Measurements from ENCODE around the gene SERINC5. TPM values are rescaled to one million over a fixed set of nuclear protein-coding genes. Genes with fewer than 3 reads are reported as not detected.
"Not testable (repeated sequence)": the region's sequence is repeated elsewhere in the genome, so short reads cannot be mapped to it uniquely, and the experiment has no call there.

The SERINC5 gene
- 5.7 and 6.9 TPM in 2 replicates for total RNA-seq (2014; rRNA removed)
- Bru-seq, nascent RNA, result percentile 66 among the genes with signal in this experiment
- percentile 67 among the genes with signal in this experiment for BruChase-seq, experiment 1, labeled RNA remaining after a 6-hour chase
- BruChase-seq, experiment 2, labeled RNA remaining after a 2-hour chase, result percentile 64 among the genes with signal in this experiment
- long read RNA-seq, full-length matches to known transcripts, result 1 of 10 reads
- long read RNA-seq, partial matches to known transcripts, result 3 of 10 reads
- long read RNA-seq, other reads (novel, unspliced or antisense), result 6 of 10 reads

DNA sequence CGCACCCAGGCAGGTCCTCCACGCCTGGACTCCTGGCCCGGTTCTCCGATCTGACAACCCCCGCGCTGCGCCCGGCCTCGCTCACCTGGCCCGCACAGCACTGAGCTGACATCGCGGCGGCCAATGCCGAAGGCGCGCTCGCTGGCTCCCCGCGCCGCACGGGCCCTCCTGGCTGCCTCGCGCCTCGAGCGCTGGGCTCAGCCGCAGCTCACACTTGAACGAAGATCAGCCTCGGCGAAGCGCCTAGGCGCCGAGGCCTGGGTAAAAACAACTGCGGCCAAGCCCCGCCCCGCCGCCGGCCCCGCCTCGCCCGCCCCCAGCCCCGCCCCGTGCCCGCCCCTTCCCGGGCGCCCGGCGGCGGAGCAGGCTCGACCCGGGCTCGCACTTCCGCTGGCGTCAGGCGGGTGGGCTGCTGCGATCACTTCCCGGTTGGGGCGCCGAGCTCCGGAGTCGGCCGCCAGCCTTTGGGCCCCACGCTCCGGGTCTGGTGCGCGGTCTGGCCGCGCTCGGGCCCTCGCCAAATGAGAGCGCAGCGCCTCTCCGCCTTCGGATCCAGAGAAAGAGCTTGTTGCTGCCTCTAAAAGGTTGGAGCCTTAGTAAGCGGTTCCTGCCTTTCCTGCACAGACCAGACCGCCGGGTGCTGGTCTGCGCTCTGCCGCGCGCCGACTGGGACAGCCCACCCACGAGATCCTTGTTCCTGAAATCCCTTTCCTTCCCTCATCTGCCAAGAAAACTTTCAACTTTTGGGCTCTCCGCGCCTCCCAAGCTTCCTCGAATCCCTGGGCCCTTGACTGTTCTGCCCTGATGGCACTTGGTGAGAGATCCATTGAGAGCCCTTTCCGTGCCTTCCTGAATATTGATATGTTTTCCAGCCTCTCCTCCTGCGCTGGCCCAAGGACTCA is at the start of gene SERINC5:
TSS of gene SERINC5 (minus strand) at position 238 of the 902 bp plus-strand sequence. CDS start at position 112, 126 bp downstream.
- Histone ChIP-seq H3K4me3 (ENCODE audit: low read length) (peak within 1 kb of the TSS; percentile 88), H4K20me1 (ENCODE audit: low read length) (0 out of 2 replicates have a peak, but pooled peaks cover 4% of the 10 kb centered on the region), H3K27ac (ENCODE audit: low read length) (peak within 1 kb of the TSS; percentile 44), H3K4me2 (ENCODE audit: low read length) (peak within 1 kb of the TSS; percentile 96), H3K4me1 (ENCODE audit: insufficient read depth, low read length) (peaks cover 19% of the 10 kb centered on the region), H3F3A (ENCODE audit: low read length, unreplicated experiment) (no peaks in the 10 kb centered on the region), H3K9ac (ENCODE audit: low read length) (peak within 1 kb of the TSS; percentile 87), H3K27me3 (ENCODE audit: low read length) (no peaks in the 10 kb centered on the region), H3K79me2 (ENCODE audit: low read length) (peaks cover 44% of the 10 kb centered on the region), H3K9me2 (replicated peaks; ENCODE audit: low read length) (no peaks in the 10 kb centered on the region), H2AFZ (ENCODE audit: low read length) (peak within 1 kb of the TSS; percentile 90), H3K9me3 (ENCODE audit: low read length) (no peaks in the 10 kb centered on the region), H3K36me3 (ENCODE audit: low read depth, low read length) (no peaks in the 10 kb centered on the region)
- DNase-seq (peak; percentile 51), ATAC-seq (peak; percentile 72)
- BruUV-seq (replicated peaks), result TSS peak; percentile 62
- intact Hi-C loops (cut with micrococcal nuclease), result loop anchor here (2.0 to 10.0 kb wide), 2 partner anchors 69 to 131 kb away; no protein-coding TSS in a partner anchor
- TF ChIP-seq, protein P1, sequence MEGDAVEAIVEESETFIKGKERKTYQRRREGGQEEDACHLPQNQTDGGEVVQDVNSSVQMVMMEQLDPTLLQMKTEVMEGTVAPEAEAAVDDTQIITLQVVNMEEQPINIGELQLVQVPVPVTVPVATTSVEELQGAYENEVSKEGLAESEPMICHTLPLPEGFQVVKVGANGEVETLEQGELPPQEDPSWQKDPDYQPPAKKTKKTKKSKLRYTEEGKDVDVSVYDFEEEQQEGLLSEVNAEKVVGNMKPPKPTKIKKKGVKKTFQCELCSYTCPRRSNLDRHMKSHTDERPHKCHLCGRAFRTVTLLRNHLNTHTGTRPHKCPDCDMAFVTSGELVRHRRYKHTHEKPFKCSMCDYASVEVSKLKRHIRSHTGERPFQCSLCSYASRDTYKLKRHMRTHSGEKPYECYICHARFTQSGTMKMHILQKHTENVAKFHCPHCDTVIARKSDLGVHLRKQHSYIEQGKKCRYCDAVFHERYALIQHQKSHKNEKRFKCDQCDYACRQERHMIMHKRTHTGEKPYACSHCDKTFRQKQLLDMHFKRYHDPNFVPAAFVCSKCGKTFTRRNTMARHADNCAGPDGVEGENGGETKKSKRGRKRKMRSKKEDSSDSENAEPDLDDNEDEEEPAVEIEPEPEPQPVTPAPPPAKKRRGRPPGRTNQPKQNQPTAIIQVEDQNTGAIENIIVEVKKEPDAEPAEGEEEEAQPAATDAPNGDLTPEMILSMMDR (conservative IDR thresholded peaks at IDR 0.05; ENCODE audit: low read depth, low read length), result no peak
- no peak for TF ChIP-seq EZH2 (IDR thresholded peaks at IDR 0.05; ENCODE audit: low read length, unreplicated experiment)
- no peak for TF ChIP-seq EZH2phosphoT487 (IDR thresholded peaks at IDR 0.05; ENCODE audit: borderline replicate concordance, low read length)
- ChIA-PET CTCF (interaction anchor here (0.5 to 1.0 kb wide), 6 partner anchors 37 to 1323 kb away, joined by 3 to 11 read pairs (median 3); no protein-coding TSS in a partner anchor), POLR2A (ENCODE audit: unreplicated experiment) (interaction anchor here (0.6 to 1.2 kb wide), 4 partner anchors 9 to 14 kb away, joined by 3 to 8 read pairs (median 4); no protein-coding TSS in a partner anchor)

DNA sequence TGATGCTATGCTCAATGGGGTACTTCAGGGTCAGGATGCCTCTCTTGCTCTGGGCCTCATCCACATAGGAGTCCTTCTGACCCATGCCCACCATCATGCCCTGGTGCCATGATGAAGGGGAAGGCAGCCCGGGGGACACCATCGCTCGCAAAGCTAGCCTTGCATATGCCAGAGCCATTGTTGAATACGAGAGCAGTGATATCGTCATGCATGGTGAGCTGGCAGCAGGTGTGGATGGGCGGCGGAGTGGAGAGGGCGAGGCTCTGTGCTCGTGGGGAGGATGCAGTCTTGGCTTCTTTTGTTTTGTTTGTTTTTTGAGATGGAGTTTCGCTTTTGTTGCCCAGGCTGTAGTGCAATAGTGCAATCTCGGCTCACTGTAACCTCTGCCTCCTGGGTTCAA is 46.8 kb upstream of the SERINC5 start:
- Histone ChIP-seq H3F3A (ENCODE audit: low read length, unreplicated experiment) (no peaks in the 10 kb centered on the region), H4K20me1 (ENCODE audit: low read length) (no peaks in the 10 kb centered on the region), H3K9ac (ENCODE audit: low read length) (no peak overlapping the region), H3K36me3 (ENCODE audit: low read depth, low read length) (no peaks in the 10 kb centered on the region), H3K4me2 (ENCODE audit: low read length) (no peak overlapping the region), H3K9me2 (replicated peaks; ENCODE audit: low read length) (no peaks in the 10 kb centered on the region), H3K27ac (ENCODE audit: low read length) (no peak overlapping the region), H3K79me2 (ENCODE audit: low read length) (no peaks in the 10 kb centered on the region), H3K4me3 (ENCODE audit: low read length) (no peak overlapping the region), H3K9me3 (ENCODE audit: low read length) (no peaks in the 10 kb centered on the region), H2AFZ (ENCODE audit: low read length) (no peak overlapping the region), H3K4me1 (ENCODE audit: insufficient read depth, low read length) (no peaks in the 10 kb centered on the region), H3K27me3 (ENCODE audit: low read length) (no peaks in the 10 kb centered on the region)
- no peak for DNase-seq
- intact Hi-C loops (cut with micrococcal nuclease), result no loop called here
- ChIA-PET CTCF (no interaction called here), POLR2A (ENCODE audit: unreplicated experiment) (no interaction called here)
- TF ChIP-seq, protein P1 (conservative IDR thresholded peaks at IDR 0.05; ENCODE audit: low read depth, low read length), result no peak
- TF ChIP-seq EZH2 (IDR thresholded peaks at IDR 0.05; ENCODE audit: low read length, unreplicated experiment) (no peak), EZH2phosphoT487 (IDR thresholded peaks at IDR 0.05; ENCODE audit: borderline replicate concordance, low read length) (no peak)
- BruUV-seq (replicated peaks), result no TSS peak
- no peak for ATAC-seq

DNA sequence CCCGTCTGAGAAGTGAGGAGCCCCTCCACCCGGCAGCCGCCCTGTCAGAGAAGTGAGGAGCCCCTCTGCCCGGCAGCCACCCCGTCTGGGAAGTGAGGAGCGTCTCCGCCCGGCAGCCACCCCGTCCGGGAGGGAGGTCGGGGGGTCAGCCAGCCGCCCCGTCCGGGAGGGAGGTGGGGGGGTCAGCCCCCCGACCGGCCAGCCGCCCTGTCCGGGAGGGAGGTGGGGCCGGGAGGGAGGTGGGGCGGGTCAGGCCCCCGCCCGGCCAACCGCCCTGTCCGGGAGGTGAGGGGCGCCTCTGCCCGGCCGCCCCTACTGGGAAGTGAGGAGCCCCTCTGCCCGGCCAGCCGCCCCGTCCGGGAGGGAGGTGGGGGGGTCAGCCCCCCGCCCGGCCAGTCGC is 45.5 kb upstream of the SERINC5 start:
- intact Hi-C loops (cut with micrococcal nuclease); CTCF ChIA-PET: not testable (repeated sequence)

GRCh38 chr5:80300796-80301195 is 44.9 kb upstream of the SERINC5 start:
- ATAC-seq; H3K36me3 ChIP-seq (ENCODE audit: low read depth, low read length); BruUV-seq (replicated peaks); H3K79me2 ChIP-seq (ENCODE audit: low read length); H4K20me1 ChIP-seq (ENCODE audit: low read length); H3K9me3 ChIP-seq (ENCODE audit: low read length); H3K4me1 ChIP-seq (ENCODE audit: insufficient read depth, low read length); H3K4me3 ChIP-seq (ENCODE audit: low read length); H3K27ac ChIP-seq (ENCODE audit: low read length); CTCF ChIA-PET; POLR2A ChIA-PET (ENCODE audit: unreplicated experiment); DNase-seq; H3F3A ChIP-seq (ENCODE audit: low read length, unreplicated experiment); intact Hi-C loops (cut with micrococcal nuclease); H2AFZ ChIP-seq (ENCODE audit: low read length); H3K9me2 ChIP-seq (replicated peaks; ENCODE audit: low read length); H3K27me3 ChIP-seq (ENCODE audit: low read length); H3K4me2 ChIP-seq (ENCODE audit: low read length); H3K9ac ChIP-seq (ENCODE audit: low read length): not testable (repeated sequence)

More for the DNA sequence above, 45.5 kb upstream of the SERINC5 start:
- H3K27ac ChIP-seq (ENCODE audit: low read length); H3F3A ChIP-seq (ENCODE audit: low read length, unreplicated experiment); H3K79me2 ChIP-seq (ENCODE audit: low read length); H3K36me3 ChIP-seq (ENCODE audit: low read depth, low read length); H2AFZ ChIP-seq (ENCODE audit: low read length); H3K27me3 ChIP-seq (ENCODE audit: low read length); H4K20me1 ChIP-seq (ENCODE audit: low read length); ATAC-seq; H3K4me1 ChIP-seq (ENCODE audit: insufficient read depth, low read length); H3K9ac ChIP-seq (ENCODE audit: low read length); DNase-seq; BruUV-seq (replicated peaks); H3K9me2 ChIP-seq (replicated peaks; ENCODE audit: low read length); H3K4me3 ChIP-seq (ENCODE audit: low read length); H3K4me2 ChIP-seq (ENCODE audit: low read length); POLR2A ChIA-PET (ENCODE audit: unreplicated experiment); H3K9me3 ChIP-seq (ENCODE audit: low read length): not testable (repeated sequence)
